HepG2 (cell line): Measurements from ENCODE around the gene SUB1. TPM values are rescaled to one million over a fixed set of nuclear protein-coding genes. Genes with fewer than 3 reads are reported as not detected.

Experiments
- ATAD3A ChIP-seq: sonication (generic); formaldehyde crosslinking; IDR thresholded peaks from 2 replicates; pipeline ENCODE4 v1.4.0; 2020; ENCODE audit warnings: missing genetic modification reagents
- ATM ChIP-seq: fragments of 450-650 bp; IDR thresholded peaks from 2 replicates; pipeline ENCODE4 v1.7.1; 2017; ENCODE audit warnings: mild to moderate bottlenecking, borderline replicate concordance
- CENPX ChIP-seq: sonication (generic); formaldehyde crosslinking; IDR thresholded peaks from 2 replicates; pipeline ENCODE4 v1.9.0; 2021; ENCODE audit warnings: mild to moderate bottlenecking, missing genetic modification reagents, moderate library complexity
- EHMT2 ChIP-seq: fragments of 200-600 bp; sonication (generic); IDR thresholded peaks from 2 replicates; pipeline ENCODE4 v1.7.0; 2017; ENCODE audit warnings: antibody characterized with exemption, low read depth, low read length, borderline replicate concordance
- FOXJ3 ChIP-seq: sonication (generic); formaldehyde crosslinking; IDR thresholded peaks from 2 replicates; pipeline ENCODE4 v1.4.0; 2020; ENCODE audit warnings: missing genetic modification reagents, mild to moderate bottlenecking, borderline replicate concordance
- HOXA5 ChIP-seq: sonication (generic); formaldehyde crosslinking; IDR thresholded peaks from 2 replicates; pipeline ENCODE4 v1.4.0; 2020; ENCODE audit warnings: missing genetic modification reagents
- PHF21A ChIP-seq: sonication (generic); formaldehyde crosslinking; IDR thresholded peaks from 2 replicates; pipeline ENCODE4 v1.5.0; 2020; ENCODE audit warnings: mild to moderate bottlenecking, missing genetic modification reagents
- SOX5 ChIP-seq: IDR thresholded peaks from 2 replicates; pipeline ENCODE4 v1.6.1; 2016; ENCODE audit warnings: borderline replicate concordance
- ZFP90 ChIP-seq: sonication (generic); formaldehyde crosslinking; IDR thresholded peaks from 2 replicates; pipeline ENCODE4 v1.8.0; 2022; ENCODE audit warnings: missing genetic modification reagents, mild to moderate bottlenecking, inconsistent platforms, borderline replicate concordance
- ZKSCAN1 ChIP-seq: fragments of 150-350 bp; IDR thresholded peaks from 2 replicates; pipeline ENCODE4 v1.6.1; 2014; ENCODE audit warnings: low read length
- ZNF230 ChIP-seq: sonication (generic); formaldehyde crosslinking; IDR thresholded peaks from 2 replicates; pipeline ENCODE4 v1.4.0; 2020; ENCODE audit warnings: mild to moderate bottlenecking, missing genetic modification reagents
- ZNF33A ChIP-seq: sonication (generic); formaldehyde crosslinking; IDR thresholded peaks from 2 replicates; pipeline ENCODE4 v1.5.1; 2020; ENCODE audit warnings: missing genetic modification reagents, mild to moderate bottlenecking, moderate library complexity, borderline replicate concordance
- ZNF720 ChIP-seq: sonication (generic); formaldehyde crosslinking; IDR thresholded peaks from 2 replicates; pipeline ENCODE4 v1.4.0; 2020; ENCODE audit warnings: missing genetic modification reagents
- polyA plus RNA-seq, 8 experiments: library from polyadenylated mRNA; depleted of rRNA in 3 of 8; stranded (reverse) in 7 of 8; unstranded in 1 of 8; fragments of >200 nt; fragmentation: Illumina TruSeq in 4 of 8; extraction: Trizol in 4 of 8; gene quantifications; 2 replicates each; pipeline versions ENCODE4 v1.2.1 to v1.2.3, GENCODE V29; 2011 to 2016; ENCODE audit warnings: low read depth in 4 of 8, missing spikeins in 1 of 8, mixed read lengths in 1 of 8; ENCODE audit not compliant: insufficient read depth in 1 of 8
- total RNA-seq, 5 experiments: library from RNA; depleted of rRNA; stranded (reverse); fragments of >200 nt; fragmentation: Illumina TruSeq; extraction: Trizol; gene quantifications; 2 replicates each; pipeline ENCODE4 v1.2.3, GENCODE V29; 2016; ENCODE audit warnings: low read depth in 1 of 5
- TF ChIP-seq, protein P1 (sequence below): sonication (generic); formaldehyde crosslinking; IDR thresholded peaks from 2 replicates; pipeline ENCODE4 v1.4.0; 2020; ENCODE audit warnings: mild to moderate bottlenecking, missing genetic modification reagents
- TF ChIP-seq, protein P2 (sequence below): sonication (generic); formaldehyde crosslinking; IDR thresholded peaks from 2 replicates; pipeline ENCODE4 v1.4.0; 2020; ENCODE audit warnings: missing genetic modification reagents, borderline replicate concordance
- TF ChIP-seq, protein P3 (sequence below): sonication (generic); formaldehyde crosslinking; IDR thresholded peaks from 2 replicates; pipeline ENCODE4 v1.4.0; 2020; ENCODE audit warnings: mild to moderate bottlenecking, missing genetic modification reagents, borderline replicate concordance
- TF ChIP-seq, protein P4 (sequence below): sonication (generic); formaldehyde crosslinking; IDR thresholded peaks from 2 replicates; pipeline ENCODE4 v1.5.0; 2020; ENCODE audit warnings: missing genetic modification reagents

Gene SUB1
- total and polyA plus RNA-seq, 2 of the 13 experiments (the other 11 are each of a cell fraction or from before 2014, with no cell fraction given), result 182 to 693 TPM

DNA sequence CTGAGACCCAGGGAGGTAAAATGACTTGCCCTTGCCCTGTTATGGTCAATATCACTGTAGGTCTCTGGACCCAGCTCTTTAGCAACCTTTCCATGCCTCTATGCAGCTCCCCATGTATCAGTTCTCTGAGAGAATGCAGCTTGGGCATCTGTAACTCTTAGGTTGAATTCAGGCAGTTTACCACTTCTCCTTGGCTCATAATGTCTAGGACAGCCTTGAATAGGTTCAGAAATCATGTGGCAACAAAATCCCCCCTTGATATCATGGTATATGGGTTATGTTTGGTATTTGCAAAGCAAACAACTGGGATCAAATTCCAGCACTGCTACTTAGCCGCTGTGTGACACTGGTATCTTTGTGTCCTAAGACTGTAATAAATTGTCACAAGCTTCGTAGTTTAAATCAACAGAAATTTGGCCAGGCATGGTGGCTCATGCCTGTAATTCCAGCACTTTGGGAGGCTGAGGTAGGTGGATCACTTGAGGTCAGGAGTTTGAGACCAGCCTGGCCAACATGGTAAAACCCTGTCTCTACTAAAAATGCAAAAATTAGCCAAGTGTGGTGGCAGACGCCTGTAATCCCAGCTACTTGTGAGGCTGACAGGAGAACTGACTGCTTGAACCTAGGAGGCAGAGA is 10.7 kb upstream of the SUB1 start (continued):
- TF ChIP-seq, protein P1, sequence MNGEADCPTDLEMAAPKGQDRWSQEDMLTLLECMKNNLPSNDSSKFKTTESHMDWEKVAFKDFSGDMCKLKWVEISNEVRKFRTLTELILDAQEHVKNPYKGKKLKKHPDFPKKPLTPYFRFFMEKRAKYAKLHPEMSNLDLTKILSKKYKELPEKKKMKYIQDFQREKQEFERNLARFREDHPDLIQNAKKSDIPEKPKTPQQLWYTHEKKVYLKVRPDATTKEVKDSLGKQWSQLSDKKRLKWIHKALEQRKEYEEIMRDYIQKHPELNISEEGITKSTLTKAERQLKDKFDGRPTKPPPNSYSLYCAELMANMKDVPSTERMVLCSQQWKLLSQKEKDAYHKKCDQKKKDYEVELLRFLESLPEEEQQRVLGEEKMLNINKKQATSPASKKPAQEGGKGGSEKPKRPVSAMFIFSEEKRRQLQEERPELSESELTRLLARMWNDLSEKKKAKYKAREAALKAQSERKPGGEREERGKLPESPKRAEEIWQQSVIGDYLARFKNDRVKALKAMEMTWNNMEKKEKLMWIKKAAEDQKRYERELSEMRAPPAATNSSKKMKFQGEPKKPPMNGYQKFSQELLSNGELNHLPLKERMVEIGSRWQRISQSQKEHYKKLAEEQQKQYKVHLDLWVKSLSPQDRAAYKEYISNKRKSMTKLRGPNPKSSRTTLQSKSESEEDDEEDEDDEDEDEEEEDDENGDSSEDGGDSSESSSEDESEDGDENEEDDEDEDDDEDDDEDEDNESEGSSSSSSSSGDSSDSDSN, result no peak
- peak; percentile 77; the same call in 1 of the 2 replicates for TF ChIP-seq SOX5 (CRISPR knock-in tag)
- peak; percentile 85; the same call in 1 of the 2 replicates for TF ChIP-seq EHMT2
- TF ChIP-seq, protein P2, sequence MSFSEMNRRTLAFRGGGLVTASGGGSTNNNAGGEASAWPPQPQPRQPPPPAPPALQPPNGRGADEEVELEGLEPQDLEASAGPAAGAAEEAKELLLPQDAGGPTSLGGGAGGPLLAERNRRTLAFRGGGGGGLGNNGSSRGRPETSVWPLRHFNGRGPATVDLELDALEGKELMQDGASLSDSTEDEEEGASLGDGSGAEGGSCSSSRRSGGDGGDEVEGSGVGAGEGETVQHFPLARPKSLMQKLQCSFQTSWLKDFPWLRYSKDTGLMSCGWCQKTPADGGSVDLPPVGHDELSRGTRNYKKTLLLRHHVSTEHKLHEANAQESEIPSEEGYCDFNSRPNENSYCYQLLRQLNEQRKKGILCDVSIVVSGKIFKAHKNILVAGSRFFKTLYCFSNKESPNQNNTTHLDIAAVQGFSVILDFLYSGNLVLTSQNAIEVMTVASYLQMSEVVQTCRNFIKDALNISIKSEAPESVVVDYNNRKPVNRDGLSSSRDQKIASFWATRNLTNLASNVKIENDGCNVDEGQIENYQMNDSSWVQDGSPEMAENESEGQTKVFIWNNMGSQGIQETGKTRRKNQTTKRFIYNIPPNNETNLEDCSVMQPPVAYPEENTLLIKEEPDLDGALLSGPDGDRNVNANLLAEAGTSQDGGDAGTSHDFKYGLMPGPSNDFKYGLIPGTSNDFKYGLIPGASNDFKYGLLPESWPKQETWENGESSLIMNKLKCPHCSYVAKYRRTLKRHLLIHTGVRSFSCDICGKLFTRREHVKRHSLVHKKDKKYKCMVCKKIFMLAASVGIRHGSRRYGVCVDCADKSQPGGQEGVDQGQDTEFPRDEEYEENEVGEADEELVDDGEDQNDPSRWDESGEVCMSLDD (CRISPR knock-in tag), result peak; percentile 61; the same call in 1 of the 2 replicates
- TF ChIP-seq ZKSCAN1, result no peak
- TF ChIP-seq, protein P3, sequence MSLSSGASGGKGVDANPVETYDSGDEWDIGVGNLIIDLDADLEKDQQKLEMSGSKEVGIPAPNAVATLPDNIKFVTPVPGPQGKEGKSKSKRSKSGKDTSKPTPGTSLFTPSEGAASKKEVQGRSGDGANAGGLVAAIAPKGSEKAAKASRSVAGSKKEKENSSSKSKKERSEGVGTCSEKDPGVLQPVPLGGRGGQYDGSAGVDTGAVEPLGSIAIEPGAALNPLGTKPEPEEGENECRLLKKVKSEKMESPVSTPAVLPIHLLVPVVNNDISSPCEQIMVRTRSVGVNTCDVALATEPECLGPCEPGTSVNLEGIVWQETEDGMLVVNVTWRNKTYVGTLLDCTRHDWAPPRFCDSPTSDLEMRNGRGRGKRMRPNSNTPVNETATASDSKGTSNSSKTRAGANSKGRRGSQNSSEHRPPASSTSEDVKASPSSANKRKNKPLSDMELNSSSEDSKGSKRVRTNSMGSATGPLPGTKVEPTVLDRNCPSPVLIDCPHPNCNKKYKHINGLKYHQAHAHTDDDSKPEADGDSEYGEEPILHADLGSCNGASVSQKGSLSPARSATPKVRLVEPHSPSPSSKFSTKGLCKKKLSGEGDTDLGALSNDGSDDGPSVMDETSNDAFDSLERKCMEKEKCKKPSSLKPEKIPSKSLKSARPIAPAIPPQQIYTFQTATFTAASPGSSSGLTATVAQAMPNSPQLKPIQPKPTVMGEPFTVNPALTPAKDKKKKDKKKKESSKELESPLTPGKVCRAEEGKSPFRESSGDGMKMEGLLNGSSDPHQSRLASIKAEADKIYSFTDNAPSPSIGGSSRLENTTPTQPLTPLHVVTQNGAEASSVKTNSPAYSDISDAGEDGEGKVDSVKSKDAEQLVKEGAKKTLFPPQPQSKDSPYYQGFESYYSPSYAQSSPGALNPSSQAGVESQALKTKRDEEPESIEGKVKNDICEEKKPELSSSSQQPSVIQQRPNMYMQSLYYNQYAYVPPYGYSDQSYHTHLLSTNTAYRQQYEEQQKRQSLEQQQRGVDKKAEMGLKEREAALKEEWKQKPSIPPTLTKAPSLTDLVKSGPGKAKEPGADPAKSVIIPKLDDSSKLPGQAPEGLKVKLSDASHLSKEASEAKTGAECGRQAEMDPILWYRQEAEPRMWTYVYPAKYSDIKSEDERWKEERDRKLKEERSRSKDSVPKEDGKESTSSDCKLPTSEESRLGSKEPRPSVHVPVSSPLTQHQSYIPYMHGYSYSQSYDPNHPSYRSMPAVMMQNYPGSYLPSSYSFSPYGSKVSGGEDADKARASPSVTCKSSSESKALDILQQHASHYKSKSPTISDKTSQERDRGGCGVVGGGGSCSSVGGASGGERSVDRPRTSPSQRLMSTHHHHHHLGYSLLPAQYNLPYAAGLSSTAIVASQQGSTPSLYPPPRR (CRISPR knock-in tag), result peak; percentile 46; the same call in 1 of the 2 replicates
- peak; percentile 77 for TF ChIP-seq HOXA5
- peak; percentile 91; the same call in 1 of the 2 replicates for TF ChIP-seq FOXJ3 (CRISPR knock-in tag)
- no peak for TF ChIP-seq ZFP90 (CRISPR knock-in tag)
- no peak for TF ChIP-seq ATM
- peak; percentile 72 for TF ChIP-seq PHF21A (CRISPR knock-in tag)
- TF ChIP-seq ATAD3A, result no peak
- no peak for TF ChIP-seq CENPX (CRISPR knock-in tag)
- TF ChIP-seq ZNF230, result no peak; the same call in 1 of the 2 replicates
- no peak for TF ChIP-seq ZNF720
- peak; percentile 100 for TF ChIP-seq ZNF33A (CRISPR knock-in tag)
- TF ChIP-seq, protein P4, sequence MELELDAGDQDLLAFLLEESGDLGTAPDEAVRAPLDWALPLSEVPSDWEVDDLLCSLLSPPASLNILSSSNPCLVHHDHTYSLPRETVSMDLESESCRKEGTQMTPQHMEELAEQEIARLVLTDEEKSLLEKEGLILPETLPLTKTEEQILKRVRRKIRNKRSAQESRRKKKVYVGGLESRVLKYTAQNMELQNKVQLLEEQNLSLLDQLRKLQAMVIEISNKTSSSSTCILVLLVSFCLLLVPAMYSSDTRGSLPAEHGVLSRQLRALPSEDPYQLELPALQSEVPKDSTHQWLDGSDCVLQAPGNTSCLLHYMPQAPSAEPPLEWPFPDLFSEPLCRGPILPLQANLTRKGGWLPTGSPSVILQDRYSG (CRISPR knock-in tag), result no peak
